ACC112 (cell line): ENCODE measurements around the gene TRIO.

Experiments used
- H2AFZ ChIP-seq: fragments of 200-600 bp; sonication (generic); one replicate; pipeline ENCODE4 v1.6.0; 2017; ENCODE audit warnings: antibody characterized with exemption, low read length; ENCODE audit not compliant: unreplicated experiment
- H3K27ac ChIP-seq: fragments of 200-600 bp; sonication (generic); 2 replicates; pipeline ENCODE4 v1.5.1; 2014; ENCODE audit warnings: low read depth, mild to moderate bottlenecking, antibody characterized with exemption, low read length, moderate library complexity
- H3K27me3 ChIP-seq: fragments of 200-600 bp; sonication (generic); 2 replicates; pipeline ENCODE4 v1.6.1; 2014; ENCODE audit warnings: mild to moderate bottlenecking, antibody characterized with exemption, low read length, moderate library complexity, mixed read lengths; ENCODE audit not compliant: insufficient read depth
- H3K36me3 ChIP-seq: fragments of 200-600 bp; sonication (generic); 2 replicates; pipeline ENCODE4 v1.6.1; 2016; ENCODE audit warnings: mild to moderate bottlenecking, antibody characterized with exemption, low read length, moderate library complexity, mixed read lengths; ENCODE audit not compliant: insufficient read depth
- H3K4me1 ChIP-seq: fragments of 200-600 bp; sonication (generic); one replicate; pipeline ENCODE4 v1.6.1; 2016; ENCODE audit warnings: low read length, mixed read lengths; ENCODE audit not compliant: insufficient read depth, unreplicated experiment, control insufficient read depth
- H3K4me3 ChIP-seq: fragments of 200-600 bp; sonication (generic); 2 replicates; pipeline ENCODE4 v1.5.1; 2014; ENCODE audit warnings: mild to moderate bottlenecking, low read depth, low read length
- H3K79me2 ChIP-seq: fragments of 200-600 bp; sonication (generic); one replicate; pipeline ENCODE4 v1.6.0; 2016; ENCODE audit warnings: low read length; ENCODE audit not compliant: control insufficient read depth, unreplicated experiment, insufficient read depth

The TRIO gene

DNA sequence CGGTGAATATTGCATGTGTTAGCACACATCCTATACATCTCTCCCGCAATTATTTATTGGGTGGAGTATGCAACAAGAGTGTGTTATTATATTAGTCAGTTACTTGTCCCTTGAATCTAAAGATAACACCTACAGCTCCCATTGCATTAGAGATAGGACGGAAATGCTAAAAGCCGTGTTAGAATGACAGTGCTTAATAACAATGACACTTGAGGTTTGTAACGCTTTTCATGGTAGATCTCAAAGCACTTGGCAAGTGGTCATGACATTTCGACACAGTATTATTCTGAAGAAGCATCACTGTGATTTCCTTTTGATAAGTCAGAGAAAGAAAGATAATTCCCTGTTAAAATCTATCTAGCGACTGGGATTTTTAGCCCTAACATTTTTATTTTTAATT is 33.4 kb upstream of the TRIO start:
- Histone ChIP-seq H3K27me3 (no peaks in the 10 kb centered on the region), H3K4me3 (peak overlapping the region; percentile 59), H3K4me1 (peaks cover 54% of the 10 kb centered on the region), H3K36me3 (no peaks in the 10 kb centered on the region), H2AFZ (peak overlapping the region; percentile 92), H3K27ac (peak overlapping the region; percentile 99), H3K79me2 (no peaks in the 10 kb centered on the region)

DNA sequence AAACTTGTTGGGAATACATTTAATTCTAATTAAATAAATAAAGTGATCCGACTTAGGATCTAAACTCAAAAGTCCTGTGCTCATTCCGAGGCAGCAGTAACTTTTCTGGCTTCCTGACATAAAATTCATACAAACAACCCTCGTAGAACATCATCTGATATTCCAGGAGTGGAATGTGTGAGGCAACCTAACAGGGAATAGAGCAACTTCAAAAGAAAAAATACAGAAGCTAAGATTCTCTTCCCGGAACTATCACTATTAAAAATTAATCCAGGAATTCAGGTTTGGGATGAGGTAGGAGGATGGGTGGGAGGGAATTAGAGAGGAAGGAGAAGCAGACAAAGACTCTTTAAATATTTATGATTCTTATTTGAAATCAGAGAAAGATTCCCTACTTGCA is 32.9 kb upstream of the TRIO start:
- H3K4me3 ChIP-seq = peak overlapping the region; percentile 10
- peak overlapping the region; percentile 99 for H3K27ac ChIP-seq

DNA sequence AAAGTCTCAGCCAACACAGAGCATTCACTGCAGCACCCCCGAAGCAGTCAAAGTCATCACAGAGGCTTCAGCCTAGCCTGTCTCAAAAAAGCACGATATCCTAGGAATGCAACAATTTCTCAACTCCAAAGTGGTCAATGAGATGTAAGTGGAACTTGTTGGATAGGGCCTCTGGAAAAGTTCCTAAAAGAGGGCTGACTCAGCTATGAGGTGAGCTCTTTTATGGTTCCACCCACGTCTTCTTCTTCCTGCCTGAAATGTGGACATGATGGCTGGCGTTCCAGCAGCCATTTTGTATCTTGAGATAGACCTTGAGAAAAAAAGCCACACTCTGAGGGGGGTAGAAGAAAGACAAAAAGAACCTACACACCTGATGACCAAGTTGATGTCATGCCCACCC is 32.5 kb upstream of the TRIO start:
- no peak overlapping the region for H3K4me3 ChIP-seq
- no peaks in the 10 kb centered on the region for H3K27me3 ChIP-seq
- H3K4me1 ChIP-seq = peaks cover 47% of the 10 kb centered on the region
- H3K36me3 ChIP-seq = no peaks in the 10 kb centered on the region
- H3K27ac ChIP-seq = peak overlapping the region; percentile 99
- no peaks in the 10 kb centered on the region for H3K79me2 ChIP-seq
- H2AFZ ChIP-seq = no peak overlapping the region

More for the DNA sequence above, 32.9 kb upstream of the TRIO start:
- Histone ChIP-seq H3K4me1 (peaks cover 49% of the 10 kb centered on the region), H3K27me3 (no peaks in the 10 kb centered on the region), H3K36me3 (no peaks in the 10 kb centered on the region), H3K79me2 (no peaks in the 10 kb centered on the region), H2AFZ (no peak overlapping the region)

DNA sequence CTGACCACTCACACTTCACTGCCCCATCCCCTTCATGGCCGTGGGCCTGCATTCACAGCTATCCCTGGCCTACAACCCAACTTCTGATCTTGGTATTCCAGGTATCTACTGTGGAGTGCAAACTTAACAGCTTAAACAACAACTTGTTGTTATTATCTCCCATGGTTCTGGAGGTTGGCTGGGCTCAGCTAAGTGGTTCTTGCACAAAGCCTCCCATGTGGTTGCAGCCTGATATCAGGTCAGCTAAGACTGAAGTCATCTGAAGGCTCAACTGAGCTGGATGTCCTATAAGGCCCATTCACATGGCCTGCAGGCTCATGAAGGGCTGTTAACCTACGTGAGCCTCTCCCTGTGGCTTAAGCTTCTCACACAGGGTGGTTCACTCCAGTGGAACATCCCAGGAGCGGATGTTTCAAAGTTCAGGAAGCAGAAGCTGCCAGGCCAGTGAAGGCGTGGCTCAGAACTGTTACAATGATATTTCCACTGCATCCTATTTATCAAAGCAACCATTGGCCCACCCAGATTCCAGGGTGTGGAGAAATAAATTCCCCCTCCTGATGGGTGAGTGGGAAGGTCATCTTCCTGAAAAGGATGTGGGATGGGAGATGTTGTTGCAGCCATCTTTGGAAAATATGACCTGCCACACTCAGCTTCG is 30.0 kb upstream of the TRIO start:
- no peak overlapping the region for H3K4me3 ChIP-seq
- no peaks in the 10 kb centered on the region for H3K36me3 ChIP-seq
- H3K27ac ChIP-seq = no peak overlapping the region
- H3K4me1 ChIP-seq = peaks cover 24% of the 10 kb centered on the region
- no peak overlapping the region for H2AFZ ChIP-seq
- no peaks in the 10 kb centered on the region for H3K79me2 ChIP-seq
- no peaks in the 10 kb centered on the region for H3K27me3 ChIP-seq

DNA sequence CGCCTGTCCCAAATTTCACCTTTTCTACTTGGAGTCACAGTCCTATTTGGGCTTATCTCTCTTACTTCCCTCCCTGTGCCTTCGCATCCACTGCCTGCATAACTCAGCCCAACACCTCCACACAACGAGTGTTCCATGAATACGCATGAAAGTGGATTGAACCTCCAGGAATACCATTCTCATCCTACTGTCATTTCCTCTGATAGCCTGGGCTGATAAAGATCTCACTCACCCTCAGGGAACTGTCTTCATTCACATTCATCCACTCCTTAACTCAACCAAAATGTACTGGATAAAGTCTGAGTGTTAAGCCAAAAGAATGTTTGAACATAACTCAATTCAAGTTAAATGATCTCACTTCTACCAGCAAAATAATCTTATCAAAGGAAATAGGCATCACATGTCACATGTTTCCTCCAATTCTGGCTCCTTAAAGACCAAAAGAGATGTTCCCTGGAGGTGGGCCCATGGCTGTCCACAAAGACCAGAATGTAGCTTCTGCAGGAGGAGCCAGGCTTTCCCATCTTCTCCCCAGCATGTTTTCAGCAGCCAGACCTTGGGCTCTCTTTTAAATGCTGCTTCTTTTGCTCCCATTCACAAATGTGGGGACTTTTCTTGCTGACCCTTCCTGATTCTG is 28.4 kb upstream of the TRIO start:
- H3K36me3 ChIP-seq = no peaks in the 10 kb centered on the region
- no peak overlapping the region for H2AFZ ChIP-seq
- no peaks in the 10 kb centered on the region for H3K27me3 ChIP-seq
- no peaks in the 10 kb centered on the region for H3K79me2 ChIP-seq
- no peak overlapping the region for H3K4me3 ChIP-seq
- no peak overlapping the region for H3K27ac ChIP-seq
- peaks cover 11% of the 10 kb centered on the region for H3K4me1 ChIP-seq

DNA sequence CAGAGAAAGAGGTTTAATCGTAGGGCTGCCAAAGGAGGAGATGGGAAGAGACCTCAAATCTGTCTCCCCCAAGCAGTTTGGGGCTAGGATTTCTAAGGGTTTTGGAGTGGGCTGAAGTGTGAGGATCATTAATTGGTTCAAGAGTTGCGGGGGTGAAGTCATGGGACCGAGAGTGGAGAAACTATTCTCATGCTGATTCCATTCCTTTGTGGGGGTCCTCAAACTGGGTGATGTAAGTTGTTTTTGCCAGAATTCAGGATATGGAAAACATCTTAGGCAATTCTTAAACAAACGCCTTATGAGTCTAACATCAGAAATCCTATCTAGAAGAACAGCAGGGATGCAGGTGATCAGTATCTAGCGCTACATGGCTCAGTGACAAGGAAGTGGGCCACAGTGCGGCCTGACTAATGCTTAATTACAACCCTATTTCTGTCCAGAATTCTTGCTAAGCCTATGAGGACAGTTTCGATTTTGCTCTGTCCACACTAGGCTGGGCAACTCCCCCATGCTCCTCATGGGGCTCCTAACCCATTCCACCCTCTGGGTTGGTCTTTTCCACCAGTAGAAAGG is 27.7 kb upstream of the TRIO start:
- H3K4me1 ChIP-seq = peaks cover 5% of the 10 kb centered on the region
- no peak overlapping the region for H3K27ac ChIP-seq
- no peak overlapping the region for H3K4me3 ChIP-seq
- H3K79me2 ChIP-seq = no peaks in the 10 kb centered on the region
- H3K27me3 ChIP-seq = no peaks in the 10 kb centered on the region
- no peak overlapping the region for H2AFZ ChIP-seq
- H3K36me3 ChIP-seq = no peaks in the 10 kb centered on the region

DNA sequence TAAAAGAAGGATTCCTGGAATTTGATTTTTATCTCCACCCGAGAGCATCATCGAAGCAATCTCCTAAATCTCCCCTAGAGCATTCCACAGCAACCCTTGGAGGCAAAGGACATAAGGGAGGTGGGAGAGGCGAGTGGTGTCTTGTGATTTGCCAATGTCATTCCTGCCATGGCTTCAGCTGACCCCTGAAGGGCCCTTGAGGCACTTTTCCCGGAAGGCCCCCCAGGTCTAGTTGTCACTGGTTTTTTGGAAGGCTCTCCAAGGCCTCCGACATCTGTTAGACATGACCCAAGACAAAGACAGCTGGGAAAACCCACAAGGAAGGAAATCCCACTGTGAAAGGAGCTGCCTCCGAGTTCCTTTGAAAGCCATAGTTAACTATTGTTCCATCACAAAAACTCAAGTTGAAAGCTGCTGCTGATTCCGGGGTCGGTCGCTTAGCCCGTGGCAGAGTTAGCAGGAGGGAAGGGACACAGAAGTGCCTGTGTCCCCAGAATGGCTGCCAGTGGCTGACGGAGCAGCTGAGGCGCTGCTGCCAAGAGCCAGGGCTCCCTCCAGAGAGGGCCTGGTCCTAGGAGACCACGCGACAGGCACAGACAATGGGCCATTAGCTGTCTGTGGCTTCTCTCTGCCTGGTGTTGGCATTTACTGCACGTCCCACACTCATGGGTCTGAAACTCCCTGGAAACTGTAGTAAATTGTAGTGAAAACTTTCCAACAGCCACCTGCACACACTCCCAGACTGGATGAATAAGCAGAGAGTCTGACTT is 24.4 kb upstream of the TRIO start:
- Histone ChIP-seq H3K27me3 (no peaks in the 10 kb centered on the region), H3K27ac (no peak overlapping the region), H2AFZ (no peak overlapping the region), H3K4me1 (no peaks in the 10 kb centered on the region), H3K79me2 (no peaks in the 10 kb centered on the region), H3K4me3 (no peak overlapping the region), H3K36me3 (no peaks in the 10 kb centered on the region)

DNA sequence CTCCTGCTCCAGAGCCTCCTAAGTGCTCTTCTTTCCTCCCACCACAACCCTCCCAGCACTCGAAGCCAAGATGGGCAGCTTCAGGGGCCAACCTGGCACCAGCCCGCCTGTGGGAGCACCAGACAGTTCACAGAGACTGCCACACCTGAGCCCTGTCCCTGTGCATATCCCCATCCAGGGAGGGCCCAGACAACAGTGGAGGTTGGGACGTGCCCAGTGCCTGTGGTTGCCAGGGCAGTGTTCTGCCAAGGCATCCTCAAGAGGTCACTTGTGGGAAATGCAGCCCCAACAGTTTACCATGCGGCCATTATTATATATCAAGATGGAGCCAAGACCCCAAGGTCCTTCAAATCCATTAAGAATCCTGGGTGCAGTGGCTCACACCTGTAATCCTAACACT is 23.0 kb upstream of the TRIO start:
- Histone ChIP-seq H3K4me3 (no peak overlapping the region), H3K4me1 (no peaks in the 10 kb centered on the region), H3K27me3 (no peaks in the 10 kb centered on the region), H3K79me2 (no peaks in the 10 kb centered on the region), H3K27ac (no peak overlapping the region), H2AFZ (no peak overlapping the region), H3K36me3 (no peaks in the 10 kb centered on the region)

DNA sequence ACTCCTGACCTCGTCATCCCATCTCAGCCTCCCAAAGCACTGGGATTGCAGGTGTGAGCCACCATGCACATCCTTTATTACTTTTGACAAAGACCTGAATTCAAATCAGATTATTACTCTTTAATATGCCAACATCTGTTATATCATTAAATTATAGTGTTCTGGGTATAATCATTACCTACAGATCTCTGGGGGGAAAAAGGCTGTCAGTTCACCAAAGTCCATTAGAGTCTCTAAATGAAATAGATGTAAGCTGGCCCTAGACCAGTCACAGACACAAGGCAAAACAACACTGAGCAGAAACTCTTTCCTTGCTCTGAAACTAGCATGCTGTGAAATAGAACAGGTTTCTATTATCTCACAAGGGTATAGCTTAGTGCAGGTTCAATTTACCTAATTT is 21.6 kb upstream of the TRIO start:
- Histone ChIP-seq H3K36me3 (no peaks in the 10 kb centered on the region), H3K27me3 (no peaks in the 10 kb centered on the region), H3K27ac (no peak overlapping the region)

DNA sequence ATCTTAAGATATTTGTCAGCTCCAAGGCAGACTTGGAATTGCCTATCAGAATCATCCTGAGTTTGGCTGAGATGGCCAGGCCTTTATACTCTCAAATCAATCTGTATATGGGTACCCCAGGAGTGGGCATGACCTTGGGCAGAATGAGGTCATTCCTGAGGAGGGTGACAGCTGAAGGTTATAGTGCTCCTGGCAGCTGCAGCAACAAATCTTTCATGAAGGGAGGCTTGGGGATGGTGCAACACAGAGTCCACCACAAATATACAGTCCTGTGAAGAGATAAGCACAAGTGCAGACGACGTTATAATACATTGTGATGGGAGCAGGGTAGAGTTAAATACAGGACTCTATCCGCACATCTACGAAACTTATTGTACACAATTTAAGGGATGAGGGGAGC is 21.1 kb upstream of the TRIO start:
- Histone ChIP-seq H3K79me2 (no peaks in the 10 kb centered on the region), H3K36me3 (no peaks in the 10 kb centered on the region), H3K27me3 (no peaks in the 10 kb centered on the region), H3K4me1 (no peaks in the 10 kb centered on the region), H2AFZ (no peak overlapping the region), H3K4me3 (no peak overlapping the region), H3K27ac (no peak overlapping the region)

More for the DNA sequence above, 21.6 kb upstream of the TRIO start:
- Histone ChIP-seq H2AFZ (no peak overlapping the region), H3K4me3 (no peak overlapping the region), H3K4me1 (no peaks in the 10 kb centered on the region), H3K79me2 (no peaks in the 10 kb centered on the region)
